ENCODE measurements around the gene CYTH1.

GRCh38 chr17:78819402-78819801, 37.3 kb upstream of the CYTH1 start:
- TF ChIP-seq CTCF (IDR thresholded peaks at IDR 0.05) (no peak), POLR2AphosphoS5 (IDR thresholded peaks at IDR 0.05; ENCODE audit: low read depth, low read length) (no peak), REST (IDR thresholded peaks at IDR 0.05; ENCODE audit: insufficient read depth in 1 of 2, low read depth in 2 of 2, low read length in 1 of 2) (no peak)
